Measurements from ENCODE around the gene TPSB2.
"Not testable (repeated sequence)": the region's sequence is repeated elsewhere in the genome, so short reads cannot be mapped to it uniquely, and the experiment has no call there.

Gene TPSB2

DNA sequence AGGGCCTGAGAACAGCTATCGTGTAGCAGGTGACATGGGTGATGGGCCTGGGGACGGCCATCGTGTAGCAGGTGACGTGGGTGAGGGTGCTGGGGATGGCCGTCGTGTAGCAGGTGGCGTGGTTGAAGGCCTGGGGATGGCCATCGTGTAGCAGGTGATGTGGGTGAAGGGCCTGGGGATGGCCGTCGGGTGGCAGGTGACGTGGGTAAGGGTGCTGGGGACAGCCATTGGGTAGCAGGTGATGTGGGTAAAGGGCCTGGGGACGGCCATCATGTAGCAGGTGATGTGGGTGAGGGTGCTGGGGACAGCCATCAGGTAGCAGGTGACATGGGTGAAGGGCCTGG, 41.4 kb upstream of the TPSB2 start:
- H3K9ac ChIP-seq (ENCODE audit: low read length) = no peak overlapping the region
- H3K4me1 ChIP-seq (ENCODE audit: control insufficient read depth, low read depth, low read length) = no peaks in the 10 kb centered on the region
- H3K36me3 ChIP-seq (ENCODE audit: control insufficient read depth, low read depth, low read length) = no peaks in the 10 kb centered on the region
- peaks cover 5% of the 10 kb centered on the region for H3K27me3 ChIP-seq (ENCODE audit: control insufficient read depth, insufficient read depth, low read length)
- H3K27ac ChIP-seq (ENCODE audit: low read length) = no peak overlapping the region
- H3K9me3 ChIP-seq (ENCODE audit: control insufficient read depth, low read depth, low read length) = no peaks in the 10 kb centered on the region
- no peak overlapping the region for H3K4me3 ChIP-seq (ENCODE audit: low read length)

DNA sequence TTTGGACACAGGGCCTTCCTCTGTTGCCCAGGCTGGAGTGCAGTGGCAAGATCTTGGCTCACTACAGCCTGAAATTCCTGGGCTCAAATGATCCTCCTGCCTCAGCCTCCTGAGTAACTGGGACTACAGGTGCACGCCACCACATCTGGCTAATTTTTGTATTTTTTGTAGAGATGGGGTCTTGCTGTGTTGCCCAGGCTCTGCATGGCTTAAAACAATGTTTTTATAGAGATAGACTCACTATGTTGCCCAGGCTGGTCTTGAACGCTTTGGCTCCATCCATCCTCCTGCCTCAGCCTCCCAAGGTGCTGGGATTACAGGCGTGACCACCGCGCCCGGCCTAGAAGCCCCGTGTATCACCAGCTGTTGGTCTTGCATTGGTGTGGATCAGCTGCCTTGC, 39.4 kb upstream of the TPSB2 start:
- H3K4me3 ChIP-seq (ENCODE audit: low read length); H3K27me3 ChIP-seq (ENCODE audit: control insufficient read depth, insufficient read depth, low read length); H3K27ac ChIP-seq (ENCODE audit: low read length); H3K9ac ChIP-seq (ENCODE audit: low read length); H3K36me3 ChIP-seq (ENCODE audit: control insufficient read depth, low read depth, low read length); H3K9me3 ChIP-seq (ENCODE audit: control insufficient read depth, low read depth, low read length); H3K4me1 ChIP-seq (ENCODE audit: control insufficient read depth, low read depth, low read length): not testable (repeated sequence)

DNA sequence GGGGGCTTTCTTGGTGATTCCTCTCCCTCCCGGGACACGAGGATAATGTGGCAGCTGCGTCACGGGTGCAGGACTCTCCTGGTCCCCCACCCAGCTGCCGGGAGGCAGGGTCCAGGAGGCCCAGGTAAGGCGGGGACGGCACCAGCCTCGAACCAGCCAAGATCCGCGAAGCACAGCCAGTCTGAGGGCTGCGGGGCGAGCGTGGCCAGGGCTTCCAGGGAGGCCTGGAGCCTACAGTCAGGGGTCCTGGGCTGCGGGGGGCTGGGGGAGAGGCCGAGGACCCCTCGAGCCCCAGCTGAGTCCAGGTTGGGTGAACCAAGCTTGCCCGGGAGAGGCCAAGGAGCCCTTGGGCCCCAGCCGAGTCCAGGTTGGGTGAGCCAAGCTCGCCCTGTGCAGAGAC, 35.8 kb upstream of the TPSB2 start:
- H3K9ac ChIP-seq (ENCODE audit: low read length) = no peak overlapping the region
- peaks cover 17% of the 10 kb centered on the region for H3K27me3 ChIP-seq (ENCODE audit: control insufficient read depth, insufficient read depth, low read length)
- no peaks in the 10 kb centered on the region for H3K4me1 ChIP-seq (ENCODE audit: control insufficient read depth, low read depth, low read length)
- H3K27ac ChIP-seq (ENCODE audit: low read length) = no peak overlapping the region
- no peaks in the 10 kb centered on the region for H3K36me3 ChIP-seq (ENCODE audit: control insufficient read depth, low read depth, low read length)
- no peaks in the 10 kb centered on the region for H3K9me3 ChIP-seq (ENCODE audit: control insufficient read depth, low read depth, low read length)
- no peak overlapping the region for H3K4me3 ChIP-seq (ENCODE audit: low read length)

DNA sequence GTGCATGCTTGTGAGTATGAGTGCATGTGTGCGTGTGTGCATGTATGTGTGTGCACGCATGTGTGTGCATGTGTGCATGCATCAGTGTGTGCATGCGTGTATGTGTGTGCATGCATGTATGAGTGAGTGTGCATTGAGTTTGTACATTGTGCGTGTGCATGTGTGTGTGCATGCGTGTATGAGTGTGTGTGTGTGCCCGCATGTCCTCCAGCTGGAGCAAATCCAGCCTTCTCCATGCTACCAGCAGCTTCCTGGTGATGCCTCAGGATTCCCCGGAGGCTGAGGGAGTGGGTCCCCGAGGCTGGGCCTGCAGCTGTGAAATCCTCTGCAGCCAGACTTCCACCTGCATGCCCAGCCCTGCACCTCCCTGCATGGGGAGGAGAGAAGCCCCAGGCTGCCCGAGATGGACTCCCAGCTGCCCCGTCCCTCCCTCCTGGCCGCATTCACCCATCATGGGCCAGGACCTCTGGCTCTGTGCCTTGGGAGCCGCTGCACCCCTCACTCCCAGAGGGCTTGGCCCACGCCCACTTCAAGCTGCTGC, 35.2 kb upstream of the TPSB2 start:
- Histone ChIP-seq H3K27ac (ENCODE audit: low read length) (no peak overlapping the region), H3K9ac (ENCODE audit: low read length) (no peak overlapping the region), H3K9me3 (ENCODE audit: control insufficient read depth, low read depth, low read length) (no peaks in the 10 kb centered on the region), H3K4me3 (ENCODE audit: low read length) (no peak overlapping the region), H3K27me3 (ENCODE audit: control insufficient read depth, insufficient read depth, low read length) (peaks cover 24% of the 10 kb centered on the region), H3K4me1 (ENCODE audit: control insufficient read depth, low read depth, low read length) (no peaks in the 10 kb centered on the region), H3K36me3 (ENCODE audit: control insufficient read depth, low read depth, low read length) (no peaks in the 10 kb centered on the region)

DNA sequence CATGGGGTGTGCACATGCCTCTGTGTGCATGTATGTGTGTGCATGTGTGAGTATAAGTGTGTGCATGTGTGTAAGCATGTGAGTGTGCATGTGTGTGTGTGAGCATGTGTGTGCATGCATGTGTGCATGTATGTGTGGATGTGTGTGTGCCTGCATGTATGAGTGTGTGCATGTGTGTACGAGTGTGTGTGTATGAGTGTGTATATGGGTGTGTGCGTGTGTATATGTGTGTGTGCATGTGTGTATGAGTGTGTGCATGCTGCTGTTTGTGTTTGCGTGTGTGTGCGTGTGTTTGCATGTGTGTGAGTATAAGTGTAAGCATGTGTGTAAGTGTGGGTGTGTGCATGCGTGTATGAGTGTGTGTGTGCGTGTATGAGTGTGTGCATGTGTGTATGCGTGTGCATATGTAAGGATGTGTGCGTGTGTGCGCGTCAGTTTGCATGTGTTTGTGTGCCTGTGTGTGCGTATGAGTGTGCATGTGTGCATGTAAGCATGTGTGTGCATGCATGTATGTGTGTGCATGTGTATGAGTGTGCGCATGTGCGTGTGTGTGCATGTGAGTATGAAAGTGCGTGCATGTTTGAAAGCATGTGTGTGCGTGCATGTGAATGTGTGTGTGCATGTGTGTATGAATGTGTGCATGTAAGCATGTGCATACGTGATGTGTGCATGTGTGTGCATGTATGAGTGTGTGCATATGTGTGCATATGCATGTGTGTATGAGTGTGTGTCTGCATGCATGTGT, 34.5 kb upstream of the TPSB2 start:
- H3K9me3 ChIP-seq (ENCODE audit: control insufficient read depth, low read depth, low read length) = no peaks in the 10 kb centered on the region

DNA sequence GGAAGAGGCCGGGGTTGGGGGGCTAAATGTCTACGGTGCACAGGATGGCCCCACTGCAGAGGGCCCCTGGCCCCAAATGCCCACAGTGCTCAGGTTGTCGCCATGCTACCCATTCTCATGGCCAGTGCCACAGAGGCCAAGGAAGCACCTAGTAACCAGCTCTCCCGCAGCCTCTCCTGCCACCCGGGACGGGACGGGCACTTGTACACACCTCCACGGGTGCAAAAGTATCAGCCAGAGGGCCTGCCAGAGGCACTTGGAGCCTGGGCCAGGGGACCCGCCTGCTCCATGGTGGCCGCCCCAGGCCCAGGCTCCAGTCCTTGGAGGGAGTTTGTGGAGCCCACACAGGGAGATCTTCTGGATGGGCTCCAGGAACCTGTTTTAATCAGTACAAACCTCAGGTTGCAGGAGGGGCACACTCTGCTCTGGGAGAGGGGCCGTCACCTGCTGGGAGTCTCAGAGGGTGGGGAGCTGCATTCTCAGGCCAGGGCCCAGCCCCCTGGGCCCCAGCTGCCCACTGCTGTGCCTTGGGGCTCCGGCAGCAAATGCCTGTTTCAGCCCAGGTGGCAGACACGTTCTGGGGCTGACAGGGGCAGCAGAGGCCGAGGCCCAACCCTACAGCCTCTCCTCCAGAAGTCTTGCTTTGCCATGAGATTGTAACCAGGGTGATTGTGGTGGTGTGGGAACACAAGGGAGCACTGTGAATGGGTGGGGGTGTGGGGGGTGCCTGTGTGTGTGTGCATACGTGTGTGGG, 33.8 kb upstream of the TPSB2 start:
- no peaks in the 10 kb centered on the region for H3K4me1 ChIP-seq (ENCODE audit: control insufficient read depth, low read depth, low read length)
- H3K36me3 ChIP-seq (ENCODE audit: control insufficient read depth, low read depth, low read length) = no peaks in the 10 kb centered on the region
- no peaks in the 10 kb centered on the region for H3K9me3 ChIP-seq (ENCODE audit: control insufficient read depth, low read depth, low read length)
- no peak overlapping the region for H3K27ac ChIP-seq (ENCODE audit: low read length)
- no peak overlapping the region for H3K9ac ChIP-seq (ENCODE audit: low read length)
- no peak overlapping the region for H3K4me3 ChIP-seq (ENCODE audit: low read length)
- H3K27me3 ChIP-seq (ENCODE audit: control insufficient read depth, insufficient read depth, low read length) = peaks cover 38% of the 10 kb centered on the region

More for the DNA sequence above, 34.5 kb upstream of the TPSB2 start:
- H3K9ac ChIP-seq (ENCODE audit: low read length) = no peak overlapping the region
- peaks cover 30% of the 10 kb centered on the region for H3K27me3 ChIP-seq (ENCODE audit: control insufficient read depth, insufficient read depth, low read length)
- no peaks in the 10 kb centered on the region for H3K4me1 ChIP-seq (ENCODE audit: control insufficient read depth, low read depth, low read length)
- H3K4me3 ChIP-seq (ENCODE audit: low read length) = no peak overlapping the region
- no peak overlapping the region for H3K27ac ChIP-seq (ENCODE audit: low read length)
- no peaks in the 10 kb centered on the region for H3K36me3 ChIP-seq (ENCODE audit: control insufficient read depth, low read depth, low read length)

DNA sequence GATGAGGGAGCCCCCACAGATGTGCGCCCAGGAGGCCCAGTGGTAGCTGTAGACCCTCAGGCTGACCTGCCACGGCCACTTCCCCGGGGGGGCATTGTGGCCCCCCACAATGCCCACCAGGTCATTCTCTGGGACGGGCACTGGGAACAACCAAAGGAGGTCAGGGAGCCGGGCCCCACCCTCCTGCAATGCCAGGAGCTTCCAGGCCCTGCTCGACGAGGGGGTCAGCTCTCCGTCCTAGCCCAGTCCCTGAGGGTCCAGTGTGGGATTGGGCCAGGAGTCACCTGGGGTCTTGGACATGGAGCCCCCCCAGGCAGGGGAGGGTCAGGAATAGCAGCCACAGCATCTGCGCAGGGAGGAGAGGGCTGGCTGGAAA, 32.9 kb upstream of the TPSB2 start:
- H3K9me3 ChIP-seq (ENCODE audit: control insufficient read depth, low read depth, low read length) = no peaks in the 10 kb centered on the region
- peaks cover 39% of the 10 kb centered on the region for H3K27me3 ChIP-seq (ENCODE audit: control insufficient read depth, insufficient read depth, low read length)
- no peaks in the 10 kb centered on the region for H3K36me3 ChIP-seq (ENCODE audit: control insufficient read depth, low read depth, low read length)

DNA sequence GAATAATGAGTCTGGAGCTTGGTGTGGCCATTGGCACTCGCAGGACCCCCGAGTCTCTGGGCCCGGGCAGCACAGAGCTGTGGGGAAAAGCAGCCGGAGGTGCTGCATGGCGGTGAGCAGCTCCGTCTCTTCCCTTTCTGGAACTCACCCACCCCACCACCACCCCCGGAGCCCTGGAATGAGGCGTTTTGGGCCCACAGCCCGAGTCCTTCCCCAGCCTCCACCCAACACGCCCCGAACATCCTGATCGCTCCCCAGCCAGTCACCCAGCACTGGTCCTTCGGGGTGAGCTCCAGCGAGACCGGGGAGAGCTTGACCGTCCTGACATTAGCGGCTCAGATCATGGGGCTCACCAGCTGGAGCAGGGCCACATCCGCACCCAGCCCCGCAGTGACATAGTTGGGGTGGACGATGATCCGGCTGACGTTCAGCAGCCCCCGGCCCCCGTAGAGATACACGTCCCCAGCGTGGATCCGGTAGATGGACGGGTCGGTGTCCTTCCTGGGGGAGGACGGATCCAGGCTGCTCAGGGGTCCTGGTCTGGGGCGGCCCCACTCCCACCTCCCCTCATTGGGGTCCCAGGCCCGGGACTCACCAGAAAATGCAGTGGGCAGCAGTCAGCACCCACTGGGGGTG, 32.3 kb upstream of the TPSB2 start:
- Histone ChIP-seq H3K9me3 (ENCODE audit: control insufficient read depth, low read depth, low read length) (no peaks in the 10 kb centered on the region), H3K36me3 (ENCODE audit: control insufficient read depth, low read depth, low read length) (no peaks in the 10 kb centered on the region), H3K4me3 (ENCODE audit: low read length) (no peak overlapping the region), H3K9ac (ENCODE audit: low read length) (no peak overlapping the region), H3K27me3 (ENCODE audit: control insufficient read depth, insufficient read depth, low read length) (peaks cover 40% of the 10 kb centered on the region), H3K27ac (ENCODE audit: low read length) (no peak overlapping the region), H3K4me1 (ENCODE audit: control insufficient read depth, low read depth, low read length) (no peaks in the 10 kb centered on the region)

More for the DNA sequence above, 32.9 kb upstream of the TPSB2 start:
- no peak overlapping the region for H3K27ac ChIP-seq (ENCODE audit: low read length)
- H3K4me1 ChIP-seq (ENCODE audit: control insufficient read depth, low read depth, low read length) = no peaks in the 10 kb centered on the region
- H3K9ac ChIP-seq (ENCODE audit: low read length) = no peak overlapping the region
- H3K4me3 ChIP-seq (ENCODE audit: low read length) = no peak overlapping the region

DNA sequence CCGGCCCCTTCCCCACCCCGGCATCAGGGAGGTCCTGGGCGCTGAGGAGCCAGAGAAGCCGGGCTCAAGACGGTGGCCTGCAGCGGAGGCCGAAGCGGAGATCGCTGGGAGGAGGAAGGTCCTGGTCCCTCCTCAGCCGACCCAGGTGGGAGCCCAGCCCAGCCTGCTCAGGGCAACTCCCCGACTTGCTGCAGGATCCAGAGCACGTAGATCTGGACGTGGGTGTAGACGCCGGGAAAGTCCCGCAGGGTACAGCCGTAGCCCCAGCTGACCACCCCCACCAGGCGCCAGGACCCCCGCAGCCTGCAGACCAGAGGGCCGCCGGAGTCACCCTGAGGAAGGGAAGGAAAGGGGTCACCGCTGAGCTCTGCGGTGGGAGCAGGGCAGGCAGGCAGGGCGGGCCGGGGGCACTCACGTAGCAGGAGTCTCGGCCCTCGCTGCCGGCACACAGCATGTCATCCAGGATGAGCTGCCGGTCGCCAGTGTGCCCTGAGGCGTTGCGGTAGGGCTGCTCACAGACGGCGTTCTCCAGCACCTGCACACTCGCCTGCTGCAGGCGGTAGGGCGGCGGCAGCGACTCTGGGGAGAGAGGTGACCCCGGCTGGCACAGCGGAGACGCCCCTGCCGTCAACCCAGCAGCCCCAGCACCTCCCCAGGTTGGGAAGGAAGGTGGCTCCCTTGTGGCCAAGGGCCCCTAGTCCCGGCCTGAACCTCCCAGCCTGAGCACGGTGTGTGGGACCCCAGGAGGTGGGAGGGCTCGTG, 31.3 kb upstream of the TPSB2 start:
- Histone ChIP-seq H3K27me3 (ENCODE audit: control insufficient read depth, insufficient read depth, low read length) (peaks cover 43% of the 10 kb centered on the region), H3K9me3 (ENCODE audit: control insufficient read depth, low read depth, low read length) (no peaks in the 10 kb centered on the region), H3K9ac (ENCODE audit: low read length) (no peak overlapping the region), H3K4me3 (ENCODE audit: low read length) (no peak overlapping the region), H3K27ac (ENCODE audit: low read length) (no peak overlapping the region), H3K4me1 (ENCODE audit: control insufficient read depth, low read depth, low read length) (no peaks in the 10 kb centered on the region), H3K36me3 (ENCODE audit: control insufficient read depth, low read depth, low read length) (no peaks in the 10 kb centered on the region)

DNA sequence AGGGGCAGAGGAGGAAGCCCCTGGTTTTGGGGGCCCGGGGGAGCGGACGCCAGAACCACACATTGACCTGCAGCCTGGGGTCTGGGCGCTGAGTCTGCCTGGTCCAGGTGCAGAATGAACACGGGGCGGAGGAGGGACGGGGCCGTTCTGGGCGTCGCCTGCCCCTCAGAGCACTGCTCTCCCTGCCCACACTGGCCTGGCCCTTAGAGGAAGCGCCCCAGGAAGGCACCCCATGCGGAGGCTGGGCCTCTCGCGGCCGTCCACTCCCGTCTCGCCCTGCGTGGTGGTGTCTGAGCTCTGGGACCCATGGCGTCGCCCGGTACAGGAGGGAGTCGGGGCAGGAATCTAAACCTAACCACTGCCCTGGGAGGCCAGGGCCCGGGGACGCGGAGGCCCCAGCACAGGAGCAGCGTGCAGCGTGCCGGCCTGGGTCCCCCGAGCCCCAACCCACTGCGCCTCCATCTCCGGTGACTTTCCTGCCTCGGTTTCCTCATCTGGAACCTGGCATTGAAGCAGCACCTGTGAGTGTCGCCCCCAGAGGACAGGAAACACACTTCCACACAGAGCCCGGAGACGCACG, 30.2 kb upstream of the TPSB2 start:
- Histone ChIP-seq H3K4me3 (ENCODE audit: low read length) (no peak overlapping the region), H3K27ac (ENCODE audit: low read length) (no peak overlapping the region), H3K36me3 (ENCODE audit: control insufficient read depth, low read depth, low read length) (no peaks in the 10 kb centered on the region), H3K4me1 (ENCODE audit: control insufficient read depth, low read depth, low read length) (no peaks in the 10 kb centered on the region), H3K9me3 (ENCODE audit: control insufficient read depth, low read depth, low read length) (no peaks in the 10 kb centered on the region), H3K27me3 (ENCODE audit: control insufficient read depth, insufficient read depth, low read length) (peaks cover 43% of the 10 kb centered on the region), H3K9ac (ENCODE audit: low read length) (no peak overlapping the region)

DNA sequence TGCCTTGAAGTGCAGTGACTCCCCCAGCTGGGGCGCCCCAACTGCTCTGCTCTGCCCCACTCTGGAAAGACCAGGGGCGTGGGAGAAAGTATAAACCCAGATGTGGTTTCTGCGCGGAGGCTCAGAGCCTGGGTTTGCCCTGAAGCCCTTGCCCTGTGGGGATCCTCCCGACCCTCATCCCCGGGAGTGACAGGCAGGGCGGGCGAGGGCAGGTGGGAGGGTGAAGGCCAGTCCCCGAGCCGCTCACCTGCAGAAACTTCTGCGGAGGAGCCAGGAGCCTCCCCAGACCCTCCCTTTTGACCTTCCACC, 29.7 kb upstream of the TPSB2 start:
- H3K9ac ChIP-seq (ENCODE audit: low read length) = no peak overlapping the region
- no peaks in the 10 kb centered on the region for H3K4me1 ChIP-seq (ENCODE audit: control insufficient read depth, low read depth, low read length)
- no peak overlapping the region for H3K27ac ChIP-seq (ENCODE audit: low read length)
- no peaks in the 10 kb centered on the region for H3K36me3 ChIP-seq (ENCODE audit: control insufficient read depth, low read depth, low read length)
- no peak overlapping the region for H3K4me3 ChIP-seq (ENCODE audit: low read length)
- no peaks in the 10 kb centered on the region for H3K9me3 ChIP-seq (ENCODE audit: control insufficient read depth, low read depth, low read length)
- peaks cover 43% of the 10 kb centered on the region for H3K27me3 ChIP-seq (ENCODE audit: control insufficient read depth, insufficient read depth, low read length)

Data from iPS-18a (cell line).